Measurements from ENCODE around the gene PIPOX.

The PIPOX gene

DNA sequence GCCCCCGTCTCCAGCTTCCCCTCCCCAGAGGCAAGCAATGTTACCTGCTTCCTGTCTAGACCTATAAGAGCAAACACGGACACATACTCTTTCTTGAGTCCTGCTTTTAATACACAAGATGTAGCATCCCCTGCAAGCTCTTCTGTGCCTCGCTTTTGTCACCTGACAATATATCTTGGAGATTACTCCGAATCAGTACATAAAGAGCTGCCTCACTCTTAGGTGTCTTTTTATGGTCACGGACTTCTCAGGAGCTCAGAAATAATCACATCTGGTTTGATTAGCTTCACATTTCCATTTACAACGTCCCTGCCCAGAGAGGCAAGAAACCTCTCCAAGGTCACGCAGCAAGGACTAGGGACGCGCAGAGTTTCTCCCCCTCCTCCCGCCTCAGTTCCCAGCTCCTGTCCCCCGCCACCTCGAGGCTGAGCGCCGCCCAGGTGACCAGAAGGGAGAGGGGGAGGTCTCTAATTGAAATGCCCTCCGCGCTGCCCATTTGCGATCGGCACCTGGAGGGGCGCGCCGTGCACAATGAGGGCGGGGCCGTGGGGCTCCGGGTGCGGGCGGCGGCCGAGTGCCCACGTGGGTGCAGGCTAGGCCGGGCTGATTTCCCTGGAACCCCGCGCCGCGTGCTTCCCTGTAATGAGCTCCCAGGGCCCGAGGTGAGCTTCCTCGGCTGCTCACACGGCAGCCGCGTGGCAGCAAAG lies 23.3 kb upstream of the PIPOX start:
- DNase-seq: no peak

DNA sequence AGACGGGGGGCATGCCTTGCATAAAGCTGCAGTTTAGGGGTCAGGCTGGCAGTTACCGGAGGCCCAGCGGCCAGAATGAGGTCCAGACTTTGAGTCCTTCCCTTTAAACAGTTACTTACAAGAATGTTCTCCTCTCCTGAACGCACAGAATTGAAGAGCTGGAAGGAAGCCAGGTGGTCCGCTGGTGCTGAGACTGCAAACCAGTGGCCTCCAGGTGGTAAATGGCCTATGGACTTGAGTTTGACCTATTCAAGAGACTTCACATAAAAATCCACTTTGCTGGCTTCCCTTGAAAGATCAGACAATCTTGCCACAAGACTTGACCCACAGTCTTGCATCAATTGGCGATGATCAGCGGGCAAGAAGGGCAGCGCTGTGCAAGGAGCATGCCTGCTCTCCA lies 22.4 kb upstream of the PIPOX start:
- DNase-seq: no peak

DNA sequence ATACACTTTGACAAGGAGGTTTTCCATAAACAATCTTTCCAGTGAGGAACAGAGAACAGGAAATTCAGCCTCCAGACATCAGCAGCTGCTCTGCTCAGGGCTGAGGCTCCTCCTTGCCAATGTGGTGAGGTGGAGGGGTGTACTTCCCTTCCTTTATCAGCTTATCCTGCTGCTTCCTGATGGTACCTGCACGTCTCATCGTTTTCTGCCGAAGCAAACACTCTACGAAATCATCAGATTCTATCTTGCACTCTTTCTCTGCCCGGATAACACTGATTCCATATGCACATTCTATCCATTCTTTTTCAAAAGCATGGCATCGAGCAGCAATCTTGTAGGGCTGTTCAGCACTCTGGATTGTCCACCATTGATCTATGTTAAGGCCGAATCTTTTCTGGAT lies 21.7 kb upstream of the PIPOX start:
- no peak for DNase-seq

DNA sequence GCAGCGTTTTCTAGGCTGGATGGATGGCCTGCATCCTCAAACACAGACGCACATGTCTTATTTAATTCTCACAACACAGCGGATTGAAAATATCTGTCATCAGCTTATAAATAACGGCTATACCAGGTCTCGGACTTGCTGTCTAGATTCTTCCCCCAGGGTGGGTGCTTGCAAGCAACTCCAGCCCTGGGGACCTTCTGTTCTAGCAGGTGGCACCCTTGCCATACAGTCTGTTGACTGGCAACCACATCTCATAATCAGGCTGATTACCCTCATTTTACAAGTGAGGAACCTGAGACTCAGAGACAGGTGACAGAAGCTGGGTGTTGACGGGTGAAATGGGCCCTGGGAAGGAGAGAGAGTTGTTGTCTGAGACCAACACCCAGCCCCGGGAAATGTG lies 20.9 kb upstream of the PIPOX start:
- no peak for DNase-seq

DNA sequence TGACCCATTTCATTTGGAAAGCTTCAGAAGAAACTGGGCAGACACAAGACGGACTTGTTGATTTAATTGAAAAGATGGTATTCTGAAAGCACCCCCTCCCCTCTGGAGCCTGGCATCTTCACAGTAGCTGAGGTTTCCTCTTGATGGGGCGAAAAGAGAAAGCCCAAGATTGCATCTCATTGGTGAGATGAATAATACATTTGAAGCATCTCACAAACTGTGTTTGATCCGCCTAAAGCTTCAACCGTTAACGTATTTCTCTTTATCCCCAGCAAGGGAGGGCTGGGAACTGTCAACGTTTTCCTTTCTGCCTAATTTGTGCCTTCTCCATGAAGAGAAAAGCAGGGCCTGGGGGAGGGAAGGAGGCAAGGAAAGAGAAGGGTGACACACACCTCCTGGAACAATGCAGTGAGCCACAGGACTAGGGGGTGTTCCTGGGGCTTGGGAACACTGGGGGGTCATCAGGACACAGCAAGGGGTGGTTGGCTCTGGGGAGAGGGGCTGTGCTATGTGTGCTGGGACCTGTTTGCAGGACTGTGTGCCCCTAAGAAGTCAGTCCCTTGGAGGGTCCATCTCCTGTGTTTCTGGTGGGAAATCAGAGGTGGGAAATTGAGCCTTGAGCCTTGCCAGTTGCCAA lies 18.5 kb upstream of the PIPOX start:
- no peak for DNase-seq

DNA sequence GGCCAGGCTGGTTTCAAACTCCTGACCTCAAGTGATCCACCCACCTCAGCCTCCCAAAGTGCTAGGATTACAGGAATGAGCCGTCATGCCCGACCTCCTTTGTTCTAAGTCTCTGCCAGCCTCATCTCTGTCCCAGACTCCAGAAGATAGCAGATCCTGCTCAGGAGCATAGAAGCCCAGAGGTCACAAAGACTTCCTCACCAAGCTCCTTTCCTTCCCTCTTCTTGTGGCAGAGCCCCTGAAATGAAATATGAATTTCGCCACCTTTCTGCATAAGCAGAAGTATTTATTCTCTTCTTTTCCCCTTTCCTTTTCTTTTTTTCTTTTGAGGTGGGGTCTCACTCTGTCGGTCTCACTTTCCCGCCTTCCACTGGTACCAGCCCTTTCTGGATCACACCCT lies 11.5 kb upstream of the PIPOX start:
- DNase-seq: no peak

DNA sequence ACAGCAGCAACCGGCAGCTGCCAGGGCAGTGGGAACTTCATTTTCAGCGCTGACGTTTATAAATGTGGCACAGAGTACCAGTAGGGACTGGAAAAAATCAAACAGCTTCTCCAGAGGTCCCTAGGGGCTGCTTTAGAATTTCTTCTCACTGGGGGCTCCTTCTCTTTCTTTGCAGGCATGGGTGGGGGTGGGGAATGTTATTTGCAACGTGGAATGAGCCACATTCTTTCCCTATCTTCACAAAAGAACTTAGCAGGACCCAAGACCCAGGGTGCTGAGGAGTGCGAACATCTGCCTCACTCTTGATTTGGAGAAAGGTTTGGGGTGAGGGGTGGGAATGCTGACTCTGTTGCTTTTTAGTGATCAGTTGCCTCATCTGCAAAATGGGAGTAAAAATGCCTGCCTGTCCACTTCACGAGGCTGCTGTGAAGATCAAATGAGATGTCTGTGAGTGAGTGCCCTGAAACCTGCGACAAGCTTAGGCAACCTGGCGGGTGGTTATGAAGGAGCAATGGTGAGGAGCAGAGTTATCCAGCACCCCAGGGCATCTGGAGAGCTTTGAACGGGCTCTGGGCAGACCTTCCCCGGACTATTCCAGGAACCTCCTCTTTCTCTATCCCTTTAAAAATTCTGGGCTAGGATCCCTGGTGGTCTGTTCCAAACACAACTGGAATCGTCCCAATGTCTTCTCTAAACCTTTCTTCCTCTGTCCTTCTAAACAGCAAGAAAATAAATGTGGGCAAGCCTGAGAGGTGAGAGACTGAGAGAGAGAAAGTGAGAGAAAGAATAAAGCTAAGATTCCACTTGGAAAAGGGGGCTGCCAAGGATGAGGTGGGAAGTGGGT lies 10.7 kb upstream of the PIPOX start:
- no peak for DNase-seq

DNA sequence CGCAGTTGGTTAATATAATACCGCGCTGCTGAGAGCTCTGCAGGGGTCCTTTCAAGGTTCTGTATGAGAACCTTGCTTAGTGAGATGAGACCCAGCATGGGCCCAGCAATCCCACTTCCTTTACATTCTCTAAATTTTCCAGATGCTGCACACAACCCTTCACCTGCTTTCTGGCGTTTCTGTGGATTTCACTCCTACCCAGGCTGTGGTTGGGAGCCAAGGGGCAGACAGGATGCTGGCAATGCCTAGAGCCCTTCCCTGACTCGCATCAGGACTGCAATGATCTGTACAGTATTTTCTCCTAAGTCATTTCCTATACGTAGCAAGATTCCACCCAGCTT lies 10.1 kb upstream of the PIPOX start:
- no peak for DNase-seq

DNA sequence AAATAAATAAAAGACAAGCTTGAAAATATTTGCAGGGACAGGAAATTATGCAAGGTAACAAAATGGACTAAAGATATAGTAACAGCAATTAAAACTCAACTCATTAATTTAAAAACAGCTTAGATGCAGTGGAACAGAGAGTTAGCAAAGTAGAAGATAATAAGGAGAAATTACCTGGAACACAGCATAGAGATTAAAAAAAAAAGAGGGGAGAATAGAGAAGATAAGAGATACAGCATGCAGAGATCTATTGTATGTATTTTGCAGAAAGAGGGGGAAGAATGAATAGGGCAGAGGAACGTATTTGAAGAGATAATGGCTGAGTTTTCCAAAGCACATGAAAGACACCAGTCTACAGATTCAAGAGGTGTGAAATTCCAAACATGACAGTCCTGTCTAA lies 8.4 kb upstream of the PIPOX start:
- DNase-seq: no peak

DNA sequence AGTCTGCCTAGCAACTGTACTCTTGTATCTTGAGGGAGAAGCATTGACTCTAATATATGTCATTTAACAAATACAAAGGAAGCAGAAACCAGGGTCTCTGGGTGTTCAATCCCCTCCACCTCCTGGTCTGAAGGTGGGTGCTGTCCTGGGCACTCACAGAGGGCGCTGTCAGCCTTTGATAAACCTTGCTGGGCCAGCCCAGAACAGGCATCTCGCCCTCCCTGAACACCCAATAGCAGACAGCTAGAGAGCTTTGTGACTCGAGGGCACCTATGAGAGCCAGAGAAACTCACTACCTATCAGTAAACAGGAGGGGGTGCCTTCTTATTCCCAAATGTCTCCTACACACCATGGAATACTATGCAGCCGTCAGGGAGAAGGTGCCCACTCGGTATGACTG lies 6.4 kb upstream of the PIPOX start:
- no peak for DNase-seq

DNA sequence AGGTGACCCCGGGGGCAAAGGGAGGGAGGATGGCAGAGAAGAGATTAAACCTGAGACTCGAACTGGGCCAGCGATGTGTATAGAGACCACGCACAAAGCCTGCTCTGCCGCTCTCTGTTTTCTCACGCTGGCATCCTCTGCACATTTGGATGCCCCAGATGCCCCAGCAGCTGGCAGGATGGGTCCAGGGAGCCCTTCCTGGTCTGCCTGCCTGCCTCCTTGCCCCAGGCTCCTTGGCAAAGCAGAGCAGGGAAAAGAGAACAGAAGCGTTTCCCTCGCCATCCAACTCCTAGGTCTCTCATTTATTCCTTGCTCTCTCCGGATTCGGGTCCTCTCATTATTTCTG lies 5.2 kb upstream of the PIPOX start:
- no peak for DNase-seq

DNA sequence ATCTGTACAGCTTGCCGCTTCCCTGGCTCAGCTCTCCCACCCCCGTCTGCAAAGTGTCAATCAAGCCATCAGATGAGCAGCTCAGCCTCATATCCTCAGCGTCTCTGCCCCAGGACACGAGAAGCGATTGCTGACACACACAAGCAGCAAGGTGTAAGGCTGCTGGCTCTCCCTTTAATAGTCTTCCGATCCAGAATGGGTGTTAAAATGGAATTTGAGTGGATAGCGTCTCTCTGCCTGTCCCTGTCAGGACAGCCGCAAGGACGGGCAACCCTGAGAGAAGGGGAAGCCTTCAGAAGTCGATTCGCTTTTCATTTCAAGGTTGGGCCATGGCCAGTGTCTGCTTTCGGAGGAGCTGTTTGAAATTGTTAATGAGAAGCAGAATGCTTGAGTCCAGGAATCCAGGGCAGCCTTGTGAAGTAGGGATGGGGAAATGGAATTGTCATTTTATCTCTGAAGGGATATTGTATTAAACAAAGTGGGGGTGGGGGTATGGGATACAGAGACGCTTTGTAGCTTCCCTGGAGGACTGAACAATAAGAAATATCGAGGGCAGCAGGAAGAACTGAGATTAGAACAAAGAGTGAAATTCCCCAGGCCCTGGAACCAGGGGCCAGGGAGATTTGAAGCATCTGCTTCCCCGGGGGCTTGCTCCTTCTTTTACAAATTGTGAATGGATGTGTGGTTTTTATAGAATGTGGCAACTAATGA lies 4.7 kb upstream of the PIPOX start:
- no peak for DNase-seq

DNA sequence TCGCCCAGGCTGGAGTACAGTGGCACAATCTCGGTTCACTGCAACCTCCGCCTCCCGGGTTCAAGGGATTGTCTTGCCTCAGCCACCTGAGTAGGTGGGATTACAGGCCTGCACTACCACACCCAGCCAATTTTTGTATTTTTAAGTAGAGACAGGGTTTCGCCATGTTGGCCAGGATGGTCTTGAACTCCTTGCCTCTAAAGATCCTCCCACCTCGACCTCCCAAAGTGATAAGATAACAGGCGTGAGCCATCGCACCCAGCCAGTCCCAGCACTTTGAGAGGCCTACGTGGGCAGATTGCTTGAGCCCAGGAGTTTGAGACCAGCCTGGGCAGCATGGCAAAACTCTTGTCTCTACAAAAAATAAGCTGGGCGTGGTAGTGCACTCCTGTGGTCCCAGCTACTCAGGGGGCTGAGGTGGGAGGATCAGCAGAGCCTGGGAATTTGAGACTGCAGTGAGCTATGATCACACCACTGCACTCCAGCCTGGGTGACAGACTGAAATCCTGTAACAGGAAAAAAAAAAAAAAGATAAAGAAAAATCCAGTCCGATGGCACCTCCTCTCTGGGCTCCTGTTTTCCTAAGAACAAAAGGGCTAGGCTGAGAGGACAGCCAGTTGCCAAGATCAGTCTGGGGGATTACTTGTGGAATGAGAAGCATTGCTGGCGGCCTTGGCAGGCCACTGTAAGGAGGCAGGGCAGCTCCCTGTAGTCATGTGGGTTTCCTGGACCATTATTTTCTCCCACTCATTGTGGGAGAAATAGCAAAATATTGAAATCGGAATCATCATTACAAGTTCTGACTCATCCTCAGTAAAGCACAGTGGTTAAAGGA lies 3.0 kb upstream of the PIPOX start:
- DNase-seq: no peak

DNA sequence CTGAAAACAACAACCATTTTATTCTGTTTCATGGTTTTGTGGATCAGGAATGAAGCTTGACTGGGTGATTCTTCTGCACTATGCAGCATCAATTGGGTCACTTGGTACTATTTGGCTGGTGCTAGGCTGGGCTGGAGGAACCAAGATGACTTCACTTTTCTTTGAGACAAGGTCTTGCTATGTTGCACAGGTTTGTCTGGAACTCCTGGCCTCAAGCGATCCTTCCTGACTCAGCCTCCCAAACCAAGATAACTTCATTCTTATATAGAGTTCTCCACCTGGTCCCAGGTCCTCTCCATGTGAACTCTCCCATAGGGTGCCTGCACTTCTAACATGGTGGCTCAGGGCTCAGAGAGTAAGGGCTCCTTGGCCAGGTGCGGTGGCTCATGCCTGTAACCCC lies 1.9 kb upstream of the PIPOX start:
- no peak for DNase-seq

DNA sequence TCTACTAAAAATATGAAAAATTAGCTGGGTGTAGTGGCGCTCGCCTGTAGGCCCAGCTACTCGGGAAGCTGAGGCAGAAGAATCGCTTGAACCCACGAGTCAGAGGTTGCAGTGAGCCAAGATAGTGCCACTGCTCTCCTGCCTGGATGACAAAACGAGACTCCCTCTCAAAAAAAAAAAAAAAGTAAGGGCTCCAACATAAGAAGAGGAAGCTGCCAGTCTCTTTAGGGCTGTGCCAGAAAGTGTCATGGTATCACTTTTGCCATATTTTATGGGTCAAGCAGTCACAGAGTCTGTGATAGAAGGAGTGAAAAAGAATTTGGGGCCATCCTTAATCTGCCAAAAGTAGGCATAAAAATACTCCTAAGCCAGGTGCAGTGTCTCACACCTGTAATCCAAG lies 1.4 kb upstream of the PIPOX start:
- no peak for DNase-seq

DNA sequence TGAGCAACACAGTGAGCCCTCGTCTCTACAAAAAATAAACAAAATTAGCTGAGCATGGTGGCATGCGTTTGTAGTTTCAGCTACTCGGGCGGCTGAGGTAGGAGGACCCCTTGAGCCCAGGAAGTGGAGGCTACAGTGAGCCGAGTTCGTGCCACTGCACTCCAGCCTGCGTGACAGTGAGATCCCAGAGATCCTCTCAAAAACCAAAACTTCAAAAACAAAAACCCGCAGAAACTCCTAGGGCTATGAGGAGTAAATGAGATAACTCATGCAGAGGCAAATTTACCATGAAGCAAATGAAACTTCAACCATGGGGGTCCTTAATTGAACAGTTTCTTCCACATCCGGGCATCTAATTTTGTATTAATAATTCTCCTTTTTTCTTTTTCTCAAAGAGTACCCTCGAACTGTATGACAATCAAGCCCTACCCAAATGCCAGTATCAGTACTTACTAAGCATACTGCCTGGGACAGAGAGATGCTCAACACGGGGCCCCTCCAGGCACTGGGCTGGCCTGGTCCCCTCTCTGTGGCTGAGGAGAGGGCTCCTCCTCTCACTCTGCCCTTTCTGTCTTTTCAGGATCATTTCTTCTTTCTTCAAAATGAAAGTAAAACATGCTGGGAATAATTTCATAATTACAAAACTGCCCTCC lies 789 bp upstream of the PIPOX start:
- DNase-seq: no peak

DNA sequence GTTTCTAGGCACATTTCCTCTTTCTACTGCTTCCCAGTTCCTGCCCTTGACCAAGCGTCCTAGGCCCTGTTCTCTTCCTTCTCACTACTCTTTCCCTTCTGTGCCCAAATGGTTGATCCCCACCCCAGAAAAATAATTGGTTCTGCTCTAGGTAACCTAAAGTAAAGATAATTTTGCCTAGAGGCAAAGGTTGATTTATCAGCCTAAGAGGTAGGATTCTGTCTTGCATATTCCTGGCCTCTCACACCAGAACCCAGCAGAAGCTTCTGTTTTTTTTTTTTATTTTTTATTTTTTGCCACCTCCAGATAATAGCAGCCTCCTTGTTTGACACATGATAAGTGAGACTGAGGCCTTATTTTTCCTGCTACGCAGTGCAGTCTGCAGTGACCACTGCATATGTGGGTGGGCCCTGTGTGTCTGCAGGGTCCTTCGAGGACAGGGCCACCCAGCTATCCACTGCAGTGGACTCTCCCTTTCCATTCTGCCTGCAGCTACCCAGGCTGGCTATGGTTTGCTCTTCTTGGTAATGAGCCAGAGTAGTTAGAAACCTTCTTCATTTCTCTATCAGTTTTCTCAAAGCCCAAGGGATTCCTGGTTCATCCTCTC lies 701 bp downstream of the PIPOX start:
- DNase-seq: no peak

DNA sequence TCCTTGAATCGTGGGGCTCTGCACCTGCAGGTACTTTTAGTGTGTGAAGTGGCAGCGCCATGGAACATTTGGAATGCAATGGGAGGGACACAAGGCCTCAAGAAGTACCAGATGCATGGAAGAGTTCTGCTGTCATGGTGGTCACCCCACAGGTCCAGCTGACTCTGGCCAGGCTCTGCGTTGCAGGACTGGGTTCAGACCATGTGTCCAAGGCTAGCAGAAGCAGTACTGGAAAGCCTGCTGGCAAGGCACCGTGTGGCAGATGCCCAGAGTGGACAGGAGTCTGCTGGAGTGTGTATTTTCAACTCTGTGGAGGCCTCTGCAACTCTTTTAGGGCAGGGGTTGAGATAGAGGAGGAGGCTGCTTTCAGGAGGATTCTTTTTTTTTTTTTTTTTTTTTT lies 2.1 kb downstream of the PIPOX start:
- DNase-seq: no peak

DNA sequence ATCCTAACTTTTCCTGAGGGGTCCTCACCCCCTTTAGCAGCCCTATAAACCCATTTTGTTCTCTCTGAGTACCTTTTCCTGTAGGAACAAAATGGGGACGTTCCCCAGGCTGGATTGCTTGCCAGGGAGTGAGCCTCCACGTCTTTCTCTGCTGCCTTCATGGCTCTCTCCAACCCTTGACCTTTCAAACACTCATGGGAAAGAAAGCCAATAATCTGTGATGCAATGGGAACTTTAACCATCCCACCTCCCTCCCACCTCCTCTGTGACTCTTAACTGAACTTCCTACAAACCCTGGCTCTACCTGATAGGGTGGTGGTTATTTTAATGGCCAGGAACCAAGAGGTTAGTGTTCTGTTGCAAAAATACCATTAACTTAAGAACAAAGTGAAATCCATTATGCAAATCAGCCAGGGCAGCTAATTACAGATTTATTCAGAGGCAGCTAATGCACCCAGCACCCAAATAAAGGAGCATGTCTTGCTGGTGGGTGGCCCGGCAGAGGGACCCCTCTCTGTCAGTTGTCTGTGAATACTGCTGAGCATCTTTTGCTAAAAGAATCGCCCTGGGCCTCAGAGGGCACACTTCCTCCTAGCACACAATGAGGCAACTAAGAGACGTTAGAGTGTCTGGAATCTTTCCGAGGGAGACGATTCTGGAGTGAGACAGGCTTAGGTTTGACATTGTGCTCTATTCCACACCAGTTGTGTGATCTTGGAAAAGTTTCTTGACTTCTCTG lies 3.0 kb downstream of the PIPOX start:
- no peak for DNase-seq

DNA sequence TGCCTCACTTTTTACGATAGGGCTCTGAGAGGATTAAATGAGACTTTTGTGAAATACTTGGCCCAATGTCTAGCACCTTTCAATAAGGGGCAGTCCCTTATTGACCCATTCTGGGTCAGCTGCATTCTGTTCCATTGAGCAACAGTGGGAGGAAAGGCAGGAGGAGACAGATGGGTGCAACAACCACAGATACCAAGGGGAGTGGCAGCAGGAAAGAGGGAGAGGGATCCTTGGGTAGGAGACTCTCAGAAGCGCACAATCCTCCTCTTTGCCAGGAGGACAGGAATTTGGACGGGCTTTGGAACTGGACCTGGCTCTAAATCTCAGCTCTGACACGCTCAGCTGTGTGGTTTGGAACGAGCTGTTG lies 3.5 kb downstream of the PIPOX start:
- DNase-seq: no peak

Data from activated effector memory CD4-positive, alpha-beta T cell treated with Interleukin-2 at 50 U/mL for 16 hours (primary cell).